ENCODE measurements around the gene AQR.

- TF ChIP-seq EZH2 (IDR thresholded peaks at IDR 0.05; ENCODE audit: borderline replicate concordance, low read depth, low read length, severe bottlenecking), result no peak
- no peak for TF ChIP-seq CTCF (IDR thresholded peaks at IDR 0.05; ENCODE audit: borderline replicate concordance, extremely low read depth, low read length, poor library complexity, severe bottlenecking)
Measured at GRCh38 chr15:34804776-34805175, 164.8 kb downstream of the AQR start.

Measured in DND-41 (cell line).